GM19468 (cell line): ENCODE results near the gene SH2D3C.
"Not testable (repeated sequence)": the region's sequence is repeated elsewhere in the genome, so short reads cannot be mapped to it uniquely, and the experiment has no call there.

Experiments
- ATAC-seq: cut with Tn5 transposase; IDR thresholded peaks from one replicate; pipeline ENCODE4 v1.9.1; 2021; ENCODE audit warnings: mild to moderate bottlenecking, moderate library complexity, moderate number of reproducible peaks; ENCODE audit not compliant: unreplicated experiment; ENCODE audit errors: extremely low read depth

SH2D3C gene

DNA sequence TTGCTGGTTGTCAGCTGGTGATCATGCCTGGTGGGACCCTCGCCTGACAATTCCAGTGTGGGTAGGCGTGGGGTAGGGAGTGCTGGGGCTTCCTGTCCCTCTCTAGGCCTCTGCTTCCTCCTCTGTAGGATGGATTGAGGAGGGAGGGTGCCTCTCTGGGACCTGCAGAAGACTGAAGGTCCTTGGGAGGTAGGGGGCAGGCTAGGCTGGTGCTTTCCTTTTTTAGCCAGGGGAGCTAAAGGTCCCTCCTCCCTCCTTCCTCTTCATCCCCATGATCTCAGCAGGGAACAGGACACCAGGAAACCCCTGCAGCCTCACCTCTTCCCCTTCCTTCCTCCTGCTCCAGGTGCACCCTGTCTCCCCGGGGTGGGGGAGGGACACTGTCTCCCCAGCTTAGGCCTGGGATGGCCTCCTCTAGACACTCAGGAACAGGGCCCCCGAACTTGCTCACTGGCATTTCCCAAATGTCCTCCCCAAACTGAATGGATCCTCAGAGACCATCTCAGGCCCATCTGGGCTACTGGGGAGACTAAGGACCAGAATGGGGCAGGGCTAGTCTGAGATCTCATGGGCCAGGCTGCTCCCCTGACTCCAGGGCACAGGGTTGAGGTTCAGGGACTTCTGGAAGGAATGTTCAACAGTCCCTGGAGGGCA lies 8.4 kb downstream of the SH2D3C start:
- ATAC-seq = no peak

GRCh38 chr9:127769101-127769500 lies 9.4 kb downstream of the SH2D3C start:
- no peak for ATAC-seq

DNA sequence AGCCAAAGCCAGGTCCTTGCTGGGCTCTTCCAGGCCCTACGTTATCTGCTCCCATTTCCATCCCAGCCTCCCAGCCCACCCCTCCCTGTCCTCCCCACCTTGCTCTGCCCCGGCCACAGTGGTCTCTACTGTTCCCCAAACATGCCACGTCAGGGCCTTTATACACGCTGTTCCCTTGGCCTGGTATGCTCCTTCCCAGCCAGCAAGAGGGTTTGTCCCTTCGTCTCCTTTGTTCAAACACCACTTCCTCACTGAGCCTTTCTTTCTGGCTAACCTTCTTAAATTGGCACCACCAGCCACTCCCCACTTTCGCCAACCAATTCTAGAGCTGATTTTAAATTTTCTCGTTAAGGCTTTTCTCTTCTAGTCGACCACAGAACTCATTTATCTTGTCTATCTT lies 9.8 kb downstream of the SH2D3C start:
- ATAC-seq = no peak

GRCh38 chr9:127767909-127768331 lies 10.5 kb downstream of the SH2D3C start:
- ATAC-seq = no peak

DNA sequence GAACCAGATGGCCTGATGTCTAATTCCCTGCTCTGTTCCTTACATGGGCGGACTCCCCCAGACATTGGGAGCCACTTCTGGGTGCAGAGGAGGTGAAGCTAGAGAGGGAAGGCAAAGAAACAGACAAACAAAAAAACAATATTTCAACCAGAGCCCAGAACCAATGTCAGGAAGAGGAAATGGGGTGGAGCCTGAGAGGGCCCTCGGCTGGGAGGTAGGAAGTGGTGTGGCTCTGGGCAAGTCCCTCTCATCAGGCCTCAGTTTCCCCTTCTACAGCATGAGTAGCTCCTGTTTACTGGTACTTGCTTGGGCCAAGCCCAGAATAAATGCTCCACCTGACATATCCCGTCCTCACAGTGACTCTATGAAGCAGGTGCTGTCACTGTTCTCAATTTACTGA lies 11.1 kb downstream of the SH2D3C start:
- ATAC-seq = no peak

DNA sequence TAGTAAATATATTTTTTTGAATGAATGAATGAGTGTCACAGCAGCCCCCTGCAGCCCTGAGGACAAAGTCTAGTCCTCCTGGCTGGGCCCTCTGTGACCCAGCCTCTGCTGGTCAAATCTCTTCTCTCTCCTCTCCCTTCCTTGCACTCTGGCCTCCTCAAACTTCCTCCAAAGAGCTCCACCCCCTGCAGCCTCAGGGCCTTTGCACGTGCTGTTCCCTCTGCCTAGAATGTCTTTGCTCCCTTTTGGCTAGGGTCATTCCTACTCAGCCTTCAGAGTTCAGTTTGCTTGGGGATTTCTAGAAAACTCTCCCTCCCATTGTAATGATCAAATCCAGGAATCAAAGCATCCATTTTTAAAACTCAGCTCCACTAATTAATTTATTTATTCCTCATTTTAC lies 13.0 kb downstream of the SH2D3C start:
- ATAC-seq = no peak

- ATAC-seq = no peak
Observed at GRCh38 chr9:127763918-127764384, 14.5 kb downstream of the SH2D3C start.

DNA sequence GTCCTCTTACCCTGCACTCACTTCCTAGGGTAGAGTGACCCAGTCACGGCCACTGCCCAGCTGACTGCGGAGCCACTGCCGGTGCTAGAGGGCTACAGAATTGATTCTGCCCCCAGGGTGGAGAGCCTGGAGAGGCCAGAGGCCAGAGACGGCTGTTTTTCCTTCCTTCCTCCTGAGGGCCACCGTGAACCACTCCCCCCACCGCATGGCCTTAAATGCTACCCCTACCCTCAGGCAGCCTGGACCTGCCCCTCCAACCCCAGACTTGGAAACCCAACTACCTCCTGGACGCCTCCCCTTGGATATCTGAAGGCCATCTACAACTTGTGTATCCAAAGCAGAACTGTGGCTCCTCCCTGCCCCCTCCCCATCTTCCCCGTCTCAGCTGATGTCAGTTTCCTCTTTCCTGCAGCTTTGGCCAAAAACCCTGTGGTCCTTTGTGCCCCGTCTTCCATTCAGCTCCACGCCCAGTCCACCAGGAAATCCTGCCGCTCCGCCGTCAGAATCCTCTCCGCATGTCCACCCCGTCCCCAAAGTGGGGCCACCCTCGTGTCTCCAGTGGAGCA lies 16.3 kb downstream of the SH2D3C start:
- no peak for ATAC-seq

GRCh38 chr9:127761491-127761956 lies 16.9 kb downstream of the SH2D3C start:
- no peak for ATAC-seq

DNA sequence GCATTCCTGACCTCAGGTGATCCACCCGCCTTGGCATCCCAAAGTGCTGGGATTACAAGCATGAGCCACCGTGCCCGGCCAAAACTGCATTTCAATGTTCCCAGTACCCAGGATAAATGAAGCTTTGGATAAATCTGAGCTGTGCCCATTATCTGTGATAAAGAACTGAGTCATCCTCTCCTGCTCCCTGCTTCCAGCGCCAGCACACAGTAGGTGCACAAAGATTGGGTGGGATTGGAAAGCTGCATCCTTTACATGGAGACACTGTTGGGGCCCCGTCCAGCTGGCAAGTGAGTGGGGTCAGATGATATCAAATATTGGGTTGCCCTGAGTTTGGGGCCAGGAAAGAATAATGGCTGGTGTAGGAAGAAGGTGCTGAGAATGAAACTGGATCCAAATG lies 17.4 kb downstream of the SH2D3C start:
- ATAC-seq = no peak

DNA sequence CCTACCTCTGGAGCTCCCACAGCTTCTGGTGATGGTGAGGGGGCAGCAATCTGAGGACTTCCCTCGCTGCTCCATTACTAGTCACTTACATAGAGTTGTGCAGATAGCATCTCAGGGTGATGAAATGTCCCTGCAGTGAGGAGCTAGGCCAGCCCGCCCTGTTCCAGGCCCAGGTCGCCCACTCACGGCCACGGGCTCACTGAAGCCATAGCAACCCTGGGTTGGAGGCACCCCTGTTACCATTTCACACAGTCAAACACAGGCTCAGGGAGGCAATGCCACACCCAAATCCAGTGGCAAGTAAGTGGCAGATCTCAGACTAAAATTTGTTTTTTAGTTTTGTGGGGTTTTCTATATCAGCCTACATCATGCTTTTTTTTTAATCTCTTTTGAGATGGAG lies 19.6 kb downstream of the SH2D3C start:
- no peak for ATAC-seq

DNA sequence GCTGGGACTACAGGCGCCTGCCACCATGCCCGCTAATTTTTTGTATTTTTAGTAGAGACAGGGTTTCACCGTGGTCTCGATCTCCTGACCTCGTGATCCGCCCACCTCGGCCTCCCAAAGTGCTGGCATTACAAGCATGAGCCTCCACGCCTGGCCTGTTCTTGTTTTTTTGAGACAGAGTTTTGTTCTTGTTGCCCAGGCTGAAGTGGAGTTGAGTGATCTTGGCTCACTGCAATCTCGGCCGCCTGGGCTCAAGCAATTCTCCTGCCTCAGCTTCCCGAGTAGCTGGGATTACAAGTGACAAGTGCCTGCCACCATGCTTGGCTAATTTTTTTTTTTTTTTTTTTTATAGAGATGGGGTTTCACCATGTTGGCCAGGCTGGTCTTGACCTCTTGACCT lies 21.7 kb downstream of the SH2D3C start:
- not testable (repeated sequence) for ATAC-seq

GRCh38 chr9:127756233-127756632 lies 22.2 kb downstream of the SH2D3C start:
- ATAC-seq = no peak

DNA sequence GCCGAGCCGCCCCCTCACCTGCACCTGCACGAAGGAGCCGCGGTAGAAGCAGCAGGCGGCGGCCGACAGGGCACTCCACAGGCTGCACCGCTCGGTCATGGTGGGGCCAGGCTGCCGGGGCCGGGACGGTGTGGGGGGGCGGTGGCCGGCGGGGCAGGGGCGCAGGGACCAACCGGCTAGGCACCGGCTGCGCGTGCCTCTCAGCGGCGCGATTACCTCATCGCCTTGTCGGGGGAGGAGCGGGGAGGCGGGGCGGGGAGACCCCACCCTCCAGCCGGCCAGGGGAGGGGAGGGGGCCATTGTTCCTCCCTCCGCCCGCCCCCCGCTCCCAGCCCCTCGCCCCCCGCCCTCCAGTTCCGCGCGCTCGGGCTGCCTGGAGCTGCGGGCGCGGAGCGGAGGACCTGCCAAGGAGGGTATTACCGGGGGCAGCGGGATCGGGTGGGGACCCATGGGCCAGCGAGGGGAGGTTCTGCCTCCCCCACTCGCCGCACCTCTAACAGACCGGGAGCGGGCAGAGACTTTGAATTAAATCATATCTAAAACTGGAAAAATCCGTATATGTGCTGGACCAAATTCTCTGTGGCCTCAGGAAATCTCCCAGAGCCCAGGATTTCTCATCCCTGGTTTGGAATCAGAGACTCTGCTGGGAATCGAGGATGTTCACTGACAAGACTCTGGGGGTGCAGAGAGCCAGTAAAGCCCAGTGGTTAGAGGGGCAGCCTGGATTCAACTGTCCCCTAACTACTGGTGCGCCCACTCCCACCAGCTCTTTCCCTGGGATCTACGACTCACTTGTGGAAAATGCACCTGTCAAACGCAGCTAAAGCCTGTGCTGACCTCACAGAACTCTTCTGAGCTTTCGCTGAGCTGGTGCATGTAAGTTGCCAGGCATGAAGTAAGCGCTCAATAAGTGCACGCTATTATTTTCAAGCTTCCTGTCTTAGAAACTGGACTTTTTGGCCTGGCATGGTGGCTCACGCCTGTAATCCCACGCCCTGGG lies 23.1 kb downstream of the SH2D3C start:
- no peak for ATAC-seq

GRCh38 chr9:127754099-127755060 lies 24.1 kb downstream of the SH2D3C start:
- ATAC-seq = no peak

- no peak for ATAC-seq
Observed at GRCh38 chr9:127753622-127754021, 24.8 kb downstream of the SH2D3C start.

DNA sequence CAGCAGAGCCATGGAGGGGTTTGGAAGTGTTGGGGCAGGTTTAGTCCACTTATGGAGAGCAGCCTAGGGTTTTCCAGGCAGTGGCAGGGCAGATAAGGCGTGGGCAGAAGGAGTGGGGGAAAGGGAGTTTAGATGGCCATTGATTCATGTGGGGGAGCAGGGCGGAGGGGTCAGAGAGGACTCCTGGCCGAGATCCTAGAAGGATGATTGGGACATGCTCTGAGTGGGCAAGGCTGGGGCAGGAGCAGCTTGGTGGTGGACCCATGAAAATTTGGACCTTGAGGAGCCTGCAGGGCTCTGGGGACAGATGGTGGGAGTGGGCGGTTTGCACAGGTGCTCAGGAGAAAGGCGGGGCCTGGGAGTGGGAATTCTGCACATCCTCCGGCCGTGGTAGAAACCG lies 25.3 kb downstream of the SH2D3C start:
- no peak for ATAC-seq

DNA sequence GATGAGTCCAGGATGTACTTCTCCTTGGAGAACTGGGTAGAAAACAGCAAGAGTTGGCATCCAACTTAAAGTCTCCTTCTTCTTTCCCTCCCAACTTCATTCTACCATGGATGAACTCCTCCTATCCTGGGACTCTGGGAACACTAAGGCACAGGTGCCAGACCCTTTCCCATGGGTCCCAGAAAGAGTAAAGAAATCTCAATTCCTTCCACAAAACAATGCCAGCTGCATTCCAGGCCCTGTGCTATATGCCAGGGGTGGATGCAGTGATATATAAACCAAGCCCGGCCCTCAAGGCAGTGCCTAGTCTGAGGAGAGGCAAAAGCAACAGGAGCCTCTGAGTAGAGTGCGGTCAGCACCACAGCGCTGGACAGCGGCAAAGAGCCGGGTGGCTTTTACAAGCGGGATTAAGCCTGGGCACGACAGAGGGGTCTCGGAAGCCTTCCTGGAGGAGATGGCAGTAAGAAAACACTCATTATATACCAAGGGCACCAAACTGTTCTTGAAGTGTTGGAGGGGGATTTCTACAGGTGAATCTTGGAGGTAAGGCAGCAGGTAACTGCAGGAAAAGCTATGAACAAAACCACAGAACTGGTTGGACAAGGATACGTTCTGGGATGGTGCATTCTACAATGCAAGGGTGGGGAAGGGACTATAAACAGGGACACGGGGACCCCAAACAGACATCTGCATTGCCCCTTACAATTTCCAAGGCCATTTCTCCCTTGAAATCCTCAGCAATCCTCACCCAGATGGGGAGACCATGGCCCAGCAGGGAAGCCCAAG lies 27.0 kb downstream of the SH2D3C start:
- ATAC-seq = no peak
